Skeletal muscle satellite cell (primary cell): ENCODE results near the gene PTPRG.

ENCODE experiments used
- H3K27me3 ChIP-seq: 2 replicates; pipeline ENCODE4 v1.7.0; 2013; ENCODE audit warnings: low read length; ENCODE audit not compliant: control insufficient read depth, insufficient read depth
- H3K36me3 ChIP-seq: 2 replicates; pipeline ENCODE4 v1.7.0; 2013; ENCODE audit warnings: mild to moderate bottlenecking, control low read depth, low read length; ENCODE audit not compliant: insufficient read depth
- H3K4me1 ChIP-seq: 2 replicates; pipeline ENCODE4 v1.7.0; 2013; ENCODE audit warnings: low read length; ENCODE audit not compliant: control insufficient read depth, insufficient read depth
- H3K4me2 ChIP-seq: 2 replicates; pipeline ENCODE4 v1.7.0; 2013; ENCODE audit warnings: mild to moderate bottlenecking, low read length
- H3K4me3 ChIP-seq: 2 replicates; pipeline ENCODE4 v1.7.0; 2013; ENCODE audit warnings: low read length
- H3K9ac ChIP-seq: 2 replicates; pipeline ENCODE4 v1.7.0; 2013; ENCODE audit warnings: mild to moderate bottlenecking, low read depth, low read length, moderate library complexity
- H3K9me3 ChIP-seq: replicated peaks from 2 replicates; pipeline ENCODE4 v1.7.0; 2013; ENCODE audit warnings: mild to moderate bottlenecking, control low read depth, low read length

PTPRG gene

DNA sequence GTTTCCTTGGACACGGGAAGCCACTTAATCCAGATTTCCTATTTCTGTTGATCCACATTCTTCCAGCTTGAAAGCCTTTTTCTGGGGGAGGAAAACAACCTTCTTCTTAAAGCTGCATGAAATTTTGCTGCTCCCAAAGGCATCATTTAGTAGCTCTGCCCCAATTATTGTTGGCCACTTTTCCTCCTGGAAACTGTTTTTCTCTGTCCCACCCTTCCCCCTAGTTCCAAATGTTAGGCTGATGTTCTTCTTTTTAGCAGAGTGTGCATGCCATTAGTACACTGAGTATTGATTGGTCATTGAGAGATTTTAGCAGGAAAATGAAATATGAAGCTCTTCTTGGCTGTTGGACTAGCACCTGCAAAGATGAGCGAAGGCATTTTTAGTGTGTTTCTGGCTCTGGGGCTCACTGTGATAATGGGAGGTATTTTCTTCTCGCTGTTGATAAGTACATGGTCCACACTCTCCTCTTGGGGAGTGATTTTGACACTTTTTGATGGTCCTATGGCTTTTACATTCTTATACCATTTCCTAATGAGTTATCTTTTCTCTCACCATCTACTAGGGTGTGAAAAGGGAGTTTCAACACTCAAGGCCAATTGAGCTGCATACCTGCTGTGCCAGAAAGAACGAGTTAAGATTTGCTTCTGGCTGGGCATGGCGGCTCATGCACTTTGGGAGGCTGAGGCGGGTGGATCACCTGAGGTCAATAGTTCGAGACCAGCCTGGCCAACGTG is 200.5 kb downstream of the PTPRG start:
- no peaks in the 10 kb centered on the region for H3K4me1 ChIP-seq
- no peaks in the 10 kb centered on the region for H3K9me3 ChIP-seq
- no peak overlapping the region for H3K4me3 ChIP-seq
- H3K4me2 ChIP-seq: no peak overlapping the region
- H3K27me3 ChIP-seq: no peaks in the 10 kb centered on the region
- H3K36me3 ChIP-seq: no peaks in the 10 kb centered on the region
- H3K9ac ChIP-seq: no peak overlapping the region

DNA sequence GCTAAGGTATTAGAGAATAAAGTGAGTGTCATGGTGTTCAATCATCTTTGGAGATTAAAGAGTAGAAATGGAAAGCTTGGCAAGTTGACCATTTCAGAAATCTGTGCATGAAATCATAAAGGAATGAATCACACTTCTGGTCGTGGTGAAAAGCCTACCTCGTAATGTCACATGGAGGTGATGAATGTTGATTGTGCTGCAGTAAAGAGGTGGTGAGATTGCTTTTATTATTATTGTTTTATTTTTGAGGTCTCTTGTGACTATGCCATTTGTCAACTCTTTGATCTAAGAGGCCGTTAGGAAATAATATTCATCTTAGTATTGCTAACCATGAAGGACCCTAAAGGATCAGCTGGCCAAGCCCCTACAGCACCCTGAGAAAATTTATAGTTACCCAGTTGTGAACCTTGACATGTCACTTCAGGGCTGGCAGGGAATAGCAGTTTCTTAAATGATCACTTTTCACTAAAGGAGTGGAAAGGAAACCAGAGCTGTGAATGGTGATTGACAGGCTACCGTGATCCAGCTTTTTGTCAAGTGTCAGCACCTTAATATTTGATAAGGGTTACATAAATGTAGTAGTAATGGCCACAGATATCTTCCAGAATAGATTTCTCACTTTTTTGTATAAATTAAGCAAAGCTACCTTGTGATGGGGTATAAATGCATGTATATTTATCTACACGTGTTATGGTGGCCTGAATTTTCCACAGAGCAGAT is 203.9 kb downstream of the PTPRG start:
- Histone ChIP-seq H3K9ac (no peak overlapping the region), H3K4me2 (no peak overlapping the region), H3K4me3 (no peak overlapping the region), H3K36me3 (no peaks in the 10 kb centered on the region), H3K4me1 (peaks cover 11% of the 10 kb centered on the region), H3K27me3 (no peaks in the 10 kb centered on the region), H3K9me3 (no peaks in the 10 kb centered on the region)

DNA sequence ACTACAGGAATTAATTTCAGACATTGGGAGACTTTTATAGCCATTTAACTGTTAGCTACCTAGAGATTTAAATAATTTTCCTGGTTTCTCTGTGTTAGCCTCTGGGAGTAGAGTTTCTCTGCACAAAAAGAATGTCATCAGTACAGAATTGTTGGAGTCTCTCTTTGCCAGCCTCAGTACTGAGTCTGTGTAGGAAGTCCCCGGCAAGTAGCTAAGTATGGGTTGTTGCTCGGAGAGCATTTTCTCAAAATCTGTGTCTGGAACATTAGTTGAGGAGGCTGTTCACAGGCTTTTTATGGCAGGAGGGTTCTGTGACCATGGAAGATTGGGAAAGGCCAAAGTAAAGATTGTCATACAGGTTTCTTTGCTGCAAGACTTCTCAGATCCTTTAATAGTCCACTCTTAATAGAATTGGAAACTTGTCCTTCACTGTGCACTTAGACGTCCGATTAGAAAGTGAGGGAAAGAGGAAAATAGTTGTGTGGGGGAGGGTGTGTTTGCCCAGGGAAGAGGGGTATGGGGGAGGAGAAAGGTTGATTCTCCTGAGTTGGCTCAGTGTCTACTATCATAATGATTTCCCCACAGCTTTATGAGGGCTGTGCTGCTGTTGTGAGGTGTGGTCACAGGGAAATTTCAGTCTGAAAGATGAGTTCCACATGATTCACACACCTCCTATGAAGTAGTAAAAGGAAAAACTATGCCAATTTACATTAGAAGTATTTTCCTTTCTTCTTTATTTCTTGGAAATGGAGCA is 207.1 kb downstream of the PTPRG start:
- no peaks in the 10 kb centered on the region for H3K9me3 ChIP-seq
- no peaks in the 10 kb centered on the region for H3K27me3 ChIP-seq
- H3K9ac ChIP-seq: no peak overlapping the region
- H3K4me1 ChIP-seq: peaks cover 18% of the 10 kb centered on the region
- no peak overlapping the region for H3K4me3 ChIP-seq
- H3K4me2 ChIP-seq: no peak overlapping the region
- H3K36me3 ChIP-seq: no peaks in the 10 kb centered on the region

DNA sequence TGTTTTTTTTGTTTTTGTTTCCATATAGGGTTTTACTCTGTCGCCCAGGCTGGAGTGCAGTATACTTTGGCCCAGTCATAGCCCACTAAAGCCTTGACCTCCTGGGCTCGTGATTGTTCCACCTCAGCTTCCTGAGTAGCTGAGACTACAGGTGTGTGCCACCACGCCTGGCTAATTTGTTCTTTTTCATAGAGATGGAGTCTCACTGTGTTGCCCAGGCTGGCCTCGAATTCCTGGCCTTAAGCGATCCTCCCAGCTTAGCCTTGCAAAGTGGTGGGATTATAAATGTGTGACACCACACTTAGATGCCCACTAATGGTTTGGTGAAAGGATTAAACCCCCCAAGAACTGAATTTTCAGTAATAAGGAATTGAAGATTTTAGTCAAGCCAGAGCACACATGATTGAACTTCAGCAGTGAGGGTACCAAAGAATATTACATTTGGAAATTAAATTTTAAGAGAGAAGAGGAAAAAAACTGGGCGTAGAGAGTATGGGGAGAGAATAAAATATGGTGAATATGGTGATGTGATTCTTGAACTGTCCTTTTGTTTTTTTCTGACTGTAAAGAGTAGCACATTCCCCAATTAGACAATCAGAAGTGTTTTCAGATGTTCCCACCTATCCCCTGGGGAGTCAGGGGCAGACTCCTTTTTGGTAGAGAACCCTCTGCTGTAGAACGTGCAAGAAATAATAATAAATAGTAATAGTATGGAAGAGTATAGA is 208.1 kb downstream of the PTPRG start:
- Histone ChIP-seq H3K4me1 (peaks cover 18% of the 10 kb centered on the region), H3K4me3 (no peak overlapping the region), H3K27me3 (no peaks in the 10 kb centered on the region), H3K9me3 (no peaks in the 10 kb centered on the region), H3K4me2 (no peak overlapping the region), H3K9ac (no peak overlapping the region), H3K36me3 (no peaks in the 10 kb centered on the region)

DNA sequence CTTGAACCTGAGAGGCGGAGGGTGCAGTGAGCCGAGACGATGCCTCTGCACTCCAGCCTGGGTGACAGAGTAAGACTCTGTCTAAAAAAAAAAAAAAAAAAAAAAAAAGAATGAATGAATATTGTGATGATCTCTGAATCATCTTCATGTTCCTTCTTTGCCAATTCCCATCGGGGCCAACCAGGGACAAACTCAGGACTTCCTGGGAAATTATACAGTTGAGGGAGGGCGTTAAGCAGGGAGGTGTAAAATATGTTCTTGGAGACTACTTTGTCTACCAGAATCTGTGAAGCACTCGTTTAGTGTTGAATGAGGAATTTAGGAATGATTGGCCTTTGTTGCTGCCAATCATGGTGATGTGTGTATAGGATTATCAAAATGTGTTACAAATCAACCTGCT is 210.6 kb downstream of the PTPRG start:
- no peaks in the 10 kb centered on the region for H3K9me3 ChIP-seq
- H3K4me1 ChIP-seq: peaks cover 25% of the 10 kb centered on the region
- H3K36me3 ChIP-seq: no peaks in the 10 kb centered on the region
- H3K4me3 ChIP-seq: no peak overlapping the region
- no peak overlapping the region for H3K4me2 ChIP-seq
- H3K27me3 ChIP-seq: no peaks in the 10 kb centered on the region
- no peak overlapping the region for H3K9ac ChIP-seq

DNA sequence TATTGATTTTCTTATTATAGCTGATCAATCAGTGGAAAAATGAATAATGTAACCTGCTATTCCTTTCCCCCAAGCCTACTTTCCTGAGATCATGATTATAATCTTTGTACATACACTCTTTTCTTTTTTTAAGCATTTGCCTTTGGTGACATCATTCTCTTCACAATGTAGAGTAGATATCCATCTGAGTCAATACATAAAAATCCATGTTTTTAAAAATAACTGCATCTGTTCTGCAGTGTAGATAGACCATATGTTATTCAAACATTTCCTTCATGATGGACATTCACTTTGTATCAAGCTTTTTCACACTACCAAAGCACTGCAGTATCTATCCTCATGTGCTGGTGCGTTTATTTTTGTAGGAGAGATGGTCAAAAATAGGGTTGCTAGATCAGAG is 211.1 kb downstream of the PTPRG start:
- Histone ChIP-seq H3K27me3 (no peaks in the 10 kb centered on the region), H3K36me3 (no peaks in the 10 kb centered on the region), H3K4me2 (no peak overlapping the region), H3K9me3 (no peaks in the 10 kb centered on the region), H3K4me1 (peaks cover 25% of the 10 kb centered on the region), H3K9ac (no peak overlapping the region), H3K4me3 (no peak overlapping the region)

DNA sequence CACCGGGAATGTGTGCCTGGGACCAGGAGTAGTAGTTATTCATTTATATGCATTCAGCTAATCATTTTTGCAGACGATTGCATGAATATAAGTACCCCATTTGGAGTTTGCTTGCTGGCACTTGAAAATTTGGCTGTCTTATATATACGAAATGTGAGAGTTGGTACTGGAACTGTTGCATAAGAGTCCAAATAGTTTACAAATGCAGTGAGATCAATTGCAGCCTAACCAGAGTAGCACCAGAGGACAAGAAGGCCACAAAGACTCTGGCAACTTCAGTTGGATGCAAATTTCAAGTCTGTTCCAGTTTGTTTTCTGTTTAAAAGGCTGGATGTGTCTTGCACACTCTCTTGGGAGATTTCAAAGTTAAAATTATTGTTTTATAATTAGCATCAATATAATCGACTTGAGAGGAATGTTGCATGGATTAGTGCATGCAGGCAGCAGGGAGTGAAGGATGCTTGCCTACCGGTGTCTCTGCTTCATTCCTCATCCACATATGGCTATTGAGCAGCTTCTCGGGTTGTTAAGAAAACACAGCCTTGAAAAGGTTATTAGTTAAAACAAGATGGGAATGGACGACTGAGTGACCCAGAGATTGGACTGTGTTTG is 213.0 kb downstream of the PTPRG start:
- Histone ChIP-seq H3K27me3 (no peaks in the 10 kb centered on the region), H3K9ac (no peak overlapping the region), H3K4me2 (no peak overlapping the region), H3K36me3 (no peaks in the 10 kb centered on the region), H3K4me3 (no peak overlapping the region), H3K4me1 (peaks cover 14% of the 10 kb centered on the region), H3K9me3 (no peaks in the 10 kb centered on the region)

DNA sequence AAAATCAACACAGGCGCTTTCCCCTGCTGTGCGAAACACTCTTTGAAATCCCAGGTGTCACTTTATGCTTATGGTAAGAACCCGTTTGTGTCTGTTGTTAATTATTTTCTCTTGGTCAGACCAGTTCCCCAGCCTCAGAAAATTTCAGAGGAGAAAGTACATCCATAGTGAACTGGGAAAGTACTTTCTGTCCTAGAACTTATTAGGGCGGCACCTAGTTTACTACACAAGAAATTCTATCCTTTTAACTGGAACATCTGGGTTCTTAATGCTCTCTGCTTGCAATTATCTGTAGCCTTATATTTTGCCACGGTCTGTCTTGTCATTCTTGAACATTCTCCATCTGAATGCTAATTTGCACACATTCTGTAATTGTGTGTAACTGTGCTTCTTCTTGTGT is 215.0 kb downstream of the PTPRG start:
- Histone ChIP-seq H3K4me3 (no peak overlapping the region), H3K4me2 (no peak overlapping the region), H3K9me3 (no peaks in the 10 kb centered on the region), H3K4me1 (peaks cover 14% of the 10 kb centered on the region), H3K36me3 (no peaks in the 10 kb centered on the region), H3K9ac (no peak overlapping the region), H3K27me3 (no peaks in the 10 kb centered on the region)

DNA sequence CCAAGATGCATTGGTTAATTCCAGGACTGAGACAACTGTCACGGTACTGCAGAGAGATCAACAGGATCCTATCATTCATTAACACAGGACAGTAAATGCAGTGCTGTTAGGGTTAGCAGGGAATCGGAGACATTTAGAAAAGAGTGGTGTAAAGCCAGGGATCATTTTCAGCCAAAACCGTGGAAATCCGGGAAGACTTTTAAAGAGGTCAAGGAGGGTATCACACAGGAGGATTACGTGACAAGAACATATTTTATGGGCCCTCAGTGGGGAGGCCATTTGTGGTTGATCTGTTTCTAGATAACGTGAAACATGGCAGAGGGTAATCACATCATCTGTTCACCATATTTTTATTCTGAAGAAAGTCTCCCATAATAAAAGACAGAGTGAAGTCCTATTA is 216.1 kb downstream of the PTPRG start:
- Histone ChIP-seq H3K36me3 (no peaks in the 10 kb centered on the region), H3K4me2 (no peak overlapping the region), H3K27me3 (no peaks in the 10 kb centered on the region), H3K4me1 (peaks cover 7% of the 10 kb centered on the region), H3K4me3 (no peak overlapping the region), H3K9me3 (no peaks in the 10 kb centered on the region), H3K9ac (no peak overlapping the region)

DNA sequence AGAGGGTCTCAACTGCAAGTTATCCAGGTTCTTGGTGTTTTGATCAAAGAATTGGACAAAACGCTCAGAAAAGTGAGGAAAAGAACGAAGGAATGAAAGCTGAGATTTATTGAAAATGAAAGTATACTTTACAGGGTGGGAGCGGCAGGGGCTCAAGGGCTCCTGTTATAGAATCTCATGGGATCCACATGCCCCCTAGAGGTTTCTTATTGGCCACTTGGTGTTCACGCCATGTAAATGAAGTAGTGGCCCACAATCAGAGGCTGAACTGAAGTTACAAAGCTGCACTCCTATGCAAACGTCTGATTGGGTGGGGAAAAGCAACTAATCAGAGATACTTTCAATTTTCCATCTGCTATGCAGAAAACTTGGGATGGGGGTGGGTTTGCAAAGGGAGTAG is 216.7 kb downstream of the PTPRG start:
- H3K27me3 ChIP-seq: no peaks in the 10 kb centered on the region
- H3K36me3 ChIP-seq: no peaks in the 10 kb centered on the region
- H3K4me1 ChIP-seq: peaks cover 7% of the 10 kb centered on the region
- no peak overlapping the region for H3K4me2 ChIP-seq
- H3K9ac ChIP-seq: no peak overlapping the region
- no peak overlapping the region for H3K4me3 ChIP-seq
- no peaks in the 10 kb centered on the region for H3K9me3 ChIP-seq

DNA sequence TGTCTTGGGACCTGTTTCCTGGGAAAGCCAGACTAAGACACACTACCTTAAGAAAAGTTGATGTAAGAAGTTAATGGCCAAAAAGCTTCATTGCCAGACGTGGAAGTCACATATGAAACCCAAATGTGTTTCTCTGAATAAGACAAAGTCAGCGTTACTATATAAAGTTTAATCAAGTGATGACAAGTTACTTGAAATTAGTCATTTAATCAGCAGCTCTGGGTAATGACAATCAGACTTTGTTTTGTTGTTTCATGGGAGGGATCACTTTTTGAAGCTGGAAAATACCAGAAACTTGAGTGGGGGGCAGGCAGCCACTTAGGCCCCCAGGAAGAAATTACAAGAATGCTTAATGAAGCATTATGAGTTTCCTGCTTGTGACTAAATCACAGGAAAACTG is 218.6 kb downstream of the PTPRG start:
- Histone ChIP-seq H3K27me3 (no peaks in the 10 kb centered on the region), H3K4me2 (no peak overlapping the region), H3K36me3 (no peaks in the 10 kb centered on the region)

More for the DNA sequence above, 218.6 kb downstream of the PTPRG start:
- Histone ChIP-seq H3K9me3 (no peaks in the 10 kb centered on the region), H3K4me3 (no peak overlapping the region), H3K4me1 (peaks cover 22% of the 10 kb centered on the region), H3K9ac (no peak overlapping the region)
